Measurements from ENCODE around the gene NOXO1. TPM values are rescaled to one million over a fixed set of nuclear protein-coding genes. Genes with fewer than 3 reads are reported as not detected.
A peak's percentile ranks its signal among the peaks of the same experiment; 100 is the strongest.

NOXO1 gene
- total RNA-seq, 6 donors from 2014 or later = 2.1 to 5.4 (median 5.0) TPM; not detected in 1

DNA sequence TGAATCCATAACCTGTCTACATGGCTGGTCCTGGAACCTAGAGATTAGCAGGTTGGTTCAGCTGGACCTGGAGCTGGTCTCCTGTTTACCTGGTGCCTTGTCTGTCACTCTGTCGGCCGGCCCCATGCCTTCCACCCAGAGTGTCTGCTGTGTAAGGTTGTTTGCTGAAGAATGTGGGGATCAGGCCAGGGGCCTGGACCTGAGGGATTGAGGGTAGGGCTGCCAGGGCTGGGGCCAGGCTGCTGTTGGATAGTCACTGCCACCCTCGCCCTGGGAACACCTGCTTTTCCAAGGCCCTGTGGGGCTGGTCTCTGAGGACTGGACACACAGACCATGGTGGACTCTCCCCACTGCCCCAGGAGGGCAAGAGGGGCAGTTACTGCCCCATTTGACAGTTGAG lies 46.9 kb upstream of the NOXO1 start:
- H3K4me3 ChIP-seq = peak overlapping the region; percentile 82 to 97 (median 88)
- no peaks in the 10 kb centered on the region for H3K27me3 ChIP-seq
- H3K9me3 ChIP-seq = no peaks in the 10 kb centered on the region
- H3K36me3 ChIP-seq = peaks cover 0 to 11% (median 0%) of the 10 kb centered on the region in 4 donors
- 6 to 45% methylated on average over 3 of the region's 3 CpGs for WGBS, 2 donors
- H3K27ac ChIP-seq = peak overlapping the region; percentile 71 to 95 (median 78)
- TF ChIP-seq POLR2A (IDR thresholded peaks at IDR 0.05) (no peak), EP300 (IDR thresholded peaks at IDR 0.05) (no peak), POLR2AphosphoS5 (IDR thresholded peaks at IDR 0.05) (no peak), CTCF (IDR thresholded peaks at IDR 0.05) (no peak)
- DNase-seq (no peak), ATAC-seq (ENCODE audit: low FRiP score in 2 of 2) (no peak)
- peaks cover 56 to 77% (median 62%) of the 10 kb centered on the region in 4 donors for H3K4me1 ChIP-seq

DNA sequence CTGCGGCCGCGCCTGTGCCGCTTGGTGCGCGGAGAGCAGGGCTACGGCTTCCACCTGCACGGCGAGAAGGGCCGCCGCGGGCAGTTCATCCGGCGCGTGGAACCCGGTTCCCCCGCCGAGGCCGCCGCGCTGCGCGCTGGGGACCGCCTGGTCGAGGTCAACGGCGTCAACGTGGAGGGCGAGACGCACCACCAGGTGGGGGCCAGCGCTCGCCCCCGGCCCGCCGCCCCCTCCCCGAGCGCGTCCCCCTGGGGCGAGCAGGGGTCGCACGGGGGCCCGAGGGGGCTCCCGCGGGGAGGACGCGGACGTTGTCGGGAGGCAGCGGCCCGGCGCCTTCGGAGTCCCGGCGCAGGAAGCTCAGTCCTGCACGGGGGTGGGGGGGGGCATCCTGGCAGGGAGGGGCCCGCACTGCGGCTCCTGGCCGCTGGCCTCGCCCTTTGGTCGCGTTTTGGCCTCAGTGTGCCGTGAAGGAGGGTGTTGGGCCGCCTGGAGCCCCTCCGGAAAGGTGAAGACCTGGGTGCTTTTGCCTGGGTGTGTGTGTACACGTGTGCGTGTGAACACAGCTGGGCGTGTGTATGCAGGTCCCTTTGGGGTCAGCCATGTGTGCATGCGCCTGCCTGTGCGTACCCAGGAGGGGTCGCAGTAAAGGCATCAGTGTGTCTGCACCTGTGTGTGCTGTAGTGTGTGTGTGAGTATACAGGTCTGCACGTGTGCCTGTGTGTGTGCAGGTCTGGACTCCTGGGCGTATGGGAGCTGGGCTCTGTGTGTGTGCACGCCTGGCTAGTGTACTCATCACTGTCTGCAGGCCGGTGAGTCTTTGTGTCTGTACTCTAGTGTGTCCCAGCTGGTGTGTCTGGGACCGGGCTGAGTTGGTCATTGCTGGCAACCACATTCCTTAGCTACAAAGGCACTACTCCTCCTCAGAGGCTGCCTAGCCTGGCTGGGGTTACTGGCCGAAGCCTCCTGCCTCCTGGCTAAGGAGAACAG lies 46.0 kb upstream of the NOXO1 start:
- ATAC-seq (ENCODE audit: low FRiP score in 2 of 2) (no peak), DNase-seq (peak in 1 of 2 donors; percentile 89)
- 0 to 6% methylated on average over 7 to 40 of the region's 76 CpGs for WGBS, 2 donors
- Histone ChIP-seq H3K27ac (peak overlapping the region; percentile 71 to 95 (median 78)), H3K9me3 (no peaks in the 10 kb centered on the region), H3K4me1 (peaks cover 53 to 76% (median 63%) of the 10 kb centered on the region in 4 donors), H3K36me3 (peaks cover 0 to 11% (median 0%) of the 10 kb centered on the region in 4 donors), H3K27me3 (no peaks in the 10 kb centered on the region), H3K4me3 (peak overlapping the region; percentile 82 to 97 (median 88))
- TF ChIP-seq POLR2A (IDR thresholded peaks at IDR 0.05) (no peak), CTCF (IDR thresholded peaks at IDR 0.05) (no peak), POLR2AphosphoS5 (IDR thresholded peaks at IDR 0.05) (peak in 1 of 2 donors; percentile 7), EP300 (IDR thresholded peaks at IDR 0.05) (no peak)

GRCh38 chr16:2026461-2027023 lies 45.3 kb upstream of the NOXO1 start, which contains the start of gene NHERF2:
Gene NHERF2 (plus strand): TSS chr16:2026902. CDS start chr16:2027006, 104 bp downstream.
- TF ChIP-seq POLR2AphosphoS5 (IDR thresholded peaks at IDR 0.05) = no peak
- no peak for TF ChIP-seq POLR2A (IDR thresholded peaks at IDR 0.05)
- no peak for TF ChIP-seq CTCF (IDR thresholded peaks at IDR 0.05)
- no peak for TF ChIP-seq EP300 (IDR thresholded peaks at IDR 0.05)
- DNase-seq (peak; percentile 60 to 90), ATAC-seq (ENCODE audit: low FRiP score in 2 of 2) (peak in 1 of 2 donors; percentile 34)
- Histone ChIP-seq H3K4me3 (peak within 1 kb of the TSS; percentile 82 to 97 (median 88)), H3K36me3 (peaks cover 0 to 11% (median 0%) of the 10 kb centered on the region in 4 donors), H3K27ac (peak within 1 kb of the TSS; percentile 71 to 95 (median 86)), H3K27me3 (peaks cover 0 to 3% (median 1%) of the 10 kb centered on the region in 4 donors), H3K9me3 (no peaks in the 10 kb centered on the region), H3K4me1 (peaks cover 49 to 70% (median 60%) of the 10 kb centered on the region in 4 donors)
- 24 to 51% methylated on average over 6 to 11 of the region's 59 CpGs for WGBS, 2 donors

GRCh38 chr16:2025878-2026460 lies 44.7 kb upstream of the NOXO1 start:
- peak overlapping the region; percentile 30 to 97 (median 88) for H3K4me3 ChIP-seq
- 67% methylated on average over 13 to 16 of the region's 16 CpGs for whole genome bisulfite sequencing, 2 donors
- no peak for ATAC-seq (ENCODE audit: low FRiP score in 2 of 2)
- peaks cover 0 to 11% (median 0%) of the 10 kb centered on the region in 4 donors for H3K36me3 ChIP-seq
- no peak for TF ChIP-seq CTCF (IDR thresholded peaks at IDR 0.05)
- TF ChIP-seq POLR2AphosphoS5 (IDR thresholded peaks at IDR 0.05) = no peak
- no peak for TF ChIP-seq EP300 (IDR thresholded peaks at IDR 0.05)
- no peak for TF ChIP-seq POLR2A (IDR thresholded peaks at IDR 0.05)
- peak overlapping the region; percentile 70 to 95 (median 86) for H3K27ac ChIP-seq
- H3K9me3 ChIP-seq = no peaks in the 10 kb centered on the region
- H3K27me3 ChIP-seq = peaks cover 0 to 8% (median 3%) of the 10 kb centered on the region in 4 donors
- peaks cover 49 to 71% (median 59%) of the 10 kb centered on the region in 4 donors for H3K4me1 ChIP-seq
- no peak for DNase-seq

Data from upper lobe of left lung (tissue), 6 donors.